Endothelial cell of umbilical vein (primary cell): Measurements from ENCODE around the gene GRAMD1B.

Source experiments
- EZH2 ChIP-seq: IDR thresholded peaks from 2 replicates; pipeline ENCODE4 v1.6.1; 2012; ENCODE audit warnings: borderline replicate concordance, low read depth, mild to moderate bottlenecking, moderate library complexity, low read length, inconsistent platforms; ENCODE audit not compliant: severe bottlenecking
- JUN ChIP-seq: IDR thresholded peaks from 2 replicates; pipeline ENCODE4 v1.6.1; 2011; ENCODE audit warnings: borderline replicate concordance, low read depth; ENCODE audit not compliant: insufficient read length, insufficient read depth
- MAX ChIP-seq: IDR thresholded peaks from 2 replicates; pipeline ENCODE4 v1.6.1; 2011; ENCODE audit not compliant: insufficient read depth, insufficient read length
- POLR2A ChIP-seq: IDR thresholded peaks from 2 replicates; pipeline ENCODE4 v1.6.1; 2012; ENCODE audit warnings: low read depth, mild to moderate bottlenecking, control low read depth, low read length
- POLR2AphosphoS5 ChIP-seq: IDR thresholded peaks from 2 replicates; pipeline ENCODE4 v1.6.1; 2012; ENCODE audit warnings: low read depth, mild to moderate bottlenecking, control low read depth, low read length, moderate library complexity; ENCODE audit not compliant: insufficient read depth
- TF ChIP-seq, protein P1 (sequence below), 2 donors: IDR thresholded peaks; 1 replicate in 1 of 2; 2 replicates in 1 of 2; pipeline ENCODE4 v1.5.1; 2011; ENCODE audit warnings: low read length in 2 of 2, mild to moderate bottlenecking in 2 of 2, moderate library complexity in 2 of 2, control low read depth in 1 of 2, inconsistent platforms in 1 of 2, low read depth in 1 of 2; ENCODE audit not compliant: insufficient read depth in 1 of 2; ENCODE audit errors: extremely low read depth in 1 of 2

GRCh38 chr11:123601743-123602142 lies 171.7 kb downstream of the GRAMD1B start:
- TF ChIP-seq POLR2A = no peak
- no peak for TF ChIP-seq EZH2
- TF ChIP-seq, protein P1, sequence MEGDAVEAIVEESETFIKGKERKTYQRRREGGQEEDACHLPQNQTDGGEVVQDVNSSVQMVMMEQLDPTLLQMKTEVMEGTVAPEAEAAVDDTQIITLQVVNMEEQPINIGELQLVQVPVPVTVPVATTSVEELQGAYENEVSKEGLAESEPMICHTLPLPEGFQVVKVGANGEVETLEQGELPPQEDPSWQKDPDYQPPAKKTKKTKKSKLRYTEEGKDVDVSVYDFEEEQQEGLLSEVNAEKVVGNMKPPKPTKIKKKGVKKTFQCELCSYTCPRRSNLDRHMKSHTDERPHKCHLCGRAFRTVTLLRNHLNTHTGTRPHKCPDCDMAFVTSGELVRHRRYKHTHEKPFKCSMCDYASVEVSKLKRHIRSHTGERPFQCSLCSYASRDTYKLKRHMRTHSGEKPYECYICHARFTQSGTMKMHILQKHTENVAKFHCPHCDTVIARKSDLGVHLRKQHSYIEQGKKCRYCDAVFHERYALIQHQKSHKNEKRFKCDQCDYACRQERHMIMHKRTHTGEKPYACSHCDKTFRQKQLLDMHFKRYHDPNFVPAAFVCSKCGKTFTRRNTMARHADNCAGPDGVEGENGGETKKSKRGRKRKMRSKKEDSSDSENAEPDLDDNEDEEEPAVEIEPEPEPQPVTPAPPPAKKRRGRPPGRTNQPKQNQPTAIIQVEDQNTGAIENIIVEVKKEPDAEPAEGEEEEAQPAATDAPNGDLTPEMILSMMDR (IDR thresholded peaks at IDR 0.05; ENCODE audit: extremely low read depth in 1 of 2, insufficient read depth in 1 of 2, low read depth in 1 of 2, low read length in 2 of 2) = no peak
- no peak for TF ChIP-seq POLR2AphosphoS5
- no peak for TF ChIP-seq MAX
- TF ChIP-seq JUN = no peak
